Hepatocyte (in vitro differentiated cells): ENCODE measurements around the gene TRIM60.

Experiments used
- EZH2 ChIP-seq: fragments of 200-600 bp; sonication (generic); IDR thresholded peaks from 2 replicates; pipeline ENCODE4 v1.6.1; 2016; ENCODE audit warnings: antibody characterized with exemption, mild to moderate bottlenecking, borderline replicate concordance
- EZH2phosphoT487 ChIP-seq: fragments of 200-600 bp; sonication (generic); IDR thresholded peaks from one replicate; pipeline ENCODE4 v1.6.1; 2018; ENCODE audit warnings: antibody characterized with exemption, mild to moderate bottlenecking, low read depth, moderate library complexity; ENCODE audit not compliant: unreplicated experiment, severe bottlenecking
- TF ChIP-seq, protein P1 (sequence below): fragments of 200-600 bp; sonication (generic); IDR thresholded peaks from 2 replicates; pipeline ENCODE4 v1.5.1; 2016; ENCODE audit warnings: antibody characterized with exemption, mild to moderate bottlenecking; ENCODE audit not compliant: poor library complexity

DNA sequence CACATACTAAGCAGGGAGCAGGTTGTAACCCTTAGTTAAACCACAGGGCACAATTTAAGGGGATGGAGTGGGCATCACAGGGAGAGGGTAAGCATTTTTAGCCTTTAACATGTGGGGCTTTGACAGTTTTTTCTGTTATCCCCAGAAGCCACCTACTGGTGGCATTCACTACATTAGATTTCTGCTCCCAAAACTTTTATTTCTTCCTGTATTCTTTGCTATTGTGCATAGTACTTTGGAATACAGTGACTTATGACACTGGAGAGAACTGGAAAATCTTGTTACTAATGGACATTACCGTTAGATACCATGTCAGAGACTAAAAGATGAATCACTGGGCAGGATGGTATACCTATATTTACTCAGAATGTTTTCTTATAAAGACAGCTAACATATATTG lies 29.1 kb downstream of the TRIM60 start:
- TF ChIP-seq EZH2: no peak
- TF ChIP-seq, protein P1, sequence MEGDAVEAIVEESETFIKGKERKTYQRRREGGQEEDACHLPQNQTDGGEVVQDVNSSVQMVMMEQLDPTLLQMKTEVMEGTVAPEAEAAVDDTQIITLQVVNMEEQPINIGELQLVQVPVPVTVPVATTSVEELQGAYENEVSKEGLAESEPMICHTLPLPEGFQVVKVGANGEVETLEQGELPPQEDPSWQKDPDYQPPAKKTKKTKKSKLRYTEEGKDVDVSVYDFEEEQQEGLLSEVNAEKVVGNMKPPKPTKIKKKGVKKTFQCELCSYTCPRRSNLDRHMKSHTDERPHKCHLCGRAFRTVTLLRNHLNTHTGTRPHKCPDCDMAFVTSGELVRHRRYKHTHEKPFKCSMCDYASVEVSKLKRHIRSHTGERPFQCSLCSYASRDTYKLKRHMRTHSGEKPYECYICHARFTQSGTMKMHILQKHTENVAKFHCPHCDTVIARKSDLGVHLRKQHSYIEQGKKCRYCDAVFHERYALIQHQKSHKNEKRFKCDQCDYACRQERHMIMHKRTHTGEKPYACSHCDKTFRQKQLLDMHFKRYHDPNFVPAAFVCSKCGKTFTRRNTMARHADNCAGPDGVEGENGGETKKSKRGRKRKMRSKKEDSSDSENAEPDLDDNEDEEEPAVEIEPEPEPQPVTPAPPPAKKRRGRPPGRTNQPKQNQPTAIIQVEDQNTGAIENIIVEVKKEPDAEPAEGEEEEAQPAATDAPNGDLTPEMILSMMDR: peak; percentile 27
- TF ChIP-seq EZH2phosphoT487: no peak
